ENCODE measurements around the gene INSM1.

Gene INSM1, protein sequence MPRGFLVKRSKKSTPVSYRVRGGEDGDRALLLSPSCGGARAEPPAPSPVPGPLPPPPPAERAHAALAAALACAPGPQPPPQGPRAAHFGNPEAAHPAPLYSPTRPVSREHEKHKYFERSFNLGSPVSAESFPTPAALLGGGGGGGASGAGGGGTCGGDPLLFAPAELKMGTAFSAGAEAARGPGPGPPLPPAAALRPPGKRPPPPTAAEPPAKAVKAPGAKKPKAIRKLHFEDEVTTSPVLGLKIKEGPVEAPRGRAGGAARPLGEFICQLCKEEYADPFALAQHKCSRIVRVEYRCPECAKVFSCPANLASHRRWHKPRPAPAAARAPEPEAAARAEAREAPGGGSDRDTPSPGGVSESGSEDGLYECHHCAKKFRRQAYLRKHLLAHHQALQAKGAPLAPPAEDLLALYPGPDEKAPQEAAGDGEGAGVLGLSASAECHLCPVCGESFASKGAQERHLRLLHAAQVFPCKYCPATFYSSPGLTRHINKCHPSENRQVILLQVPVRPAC

GRCh38 chr20:20367575-20368417 lies at the start of gene INSM1:
Gene INSM1 (plus strand): TSS chr20:20368104. CDS start chr20:20368268, 164 bp downstream.
- in situ Hi-C loops (cut with HindIII; ENCODE audit: low sequenced_read_pairs), result loop anchor here (25.0 kb wide), 1 partner anchor 195 kb away; no protein-coding TSS in a partner anchor
- H3K4me3 ChIP-seq (ENCODE audit: low read depth, low read length), result no peak within 1 kb of the TSS
- no peak for DNase-seq (ENCODE audit: low read depth)
- TF ChIP-seq CTCF (IDR thresholded peaks at IDR 0.05; ENCODE audit: low read depth, low read length, missing control alignments), result no peak

GRCh38 chr20:20318365-20319161 lies 49.3 kb upstream of the INSM1 start:
- in situ Hi-C loops (cut with HindIII; ENCODE audit: low sequenced_read_pairs), result no loop called here
- no peak for TF ChIP-seq CTCF (IDR thresholded peaks at IDR 0.05; ENCODE audit: low read depth, low read length, missing control alignments)
- DNase-seq (ENCODE audit: low read depth), result no peak
- no peak overlapping the region for H3K4me3 ChIP-seq (ENCODE audit: low read depth, low read length)

GRCh38 chr20:20321134-20321533 lies 46.8 kb upstream of the INSM1 start:
- in situ Hi-C loops (cut with HindIII; ENCODE audit: low sequenced_read_pairs), result no loop called here
- no peak for DNase-seq (ENCODE audit: low read depth)
- TF ChIP-seq CTCF (IDR thresholded peaks at IDR 0.05; ENCODE audit: low read depth, low read length, missing control alignments), result no peak
- H3K4me3 ChIP-seq (ENCODE audit: low read depth, low read length), result no peak overlapping the region

GRCh38 chr20:20321917-20322316 lies 46.0 kb upstream of the INSM1 start:
- no peak for DNase-seq (ENCODE audit: low read depth)
- no peak overlapping the region for H3K4me3 ChIP-seq (ENCODE audit: low read depth, low read length)
- TF ChIP-seq CTCF (IDR thresholded peaks at IDR 0.05; ENCODE audit: low read depth, low read length, missing control alignments), result no peak
- in situ Hi-C loops (cut with HindIII; ENCODE audit: low sequenced_read_pairs), result no loop called here

GRCh38 chr20:20322912-20323311 lies 45.0 kb upstream of the INSM1 start:
- in situ Hi-C loops (cut with HindIII; ENCODE audit: low sequenced_read_pairs), result no loop called here
- no peak for DNase-seq (ENCODE audit: low read depth)
- H3K4me3 ChIP-seq (ENCODE audit: low read depth, low read length), result no peak overlapping the region
- no peak for TF ChIP-seq CTCF (IDR thresholded peaks at IDR 0.05; ENCODE audit: low read depth, low read length, missing control alignments)

DNA sequence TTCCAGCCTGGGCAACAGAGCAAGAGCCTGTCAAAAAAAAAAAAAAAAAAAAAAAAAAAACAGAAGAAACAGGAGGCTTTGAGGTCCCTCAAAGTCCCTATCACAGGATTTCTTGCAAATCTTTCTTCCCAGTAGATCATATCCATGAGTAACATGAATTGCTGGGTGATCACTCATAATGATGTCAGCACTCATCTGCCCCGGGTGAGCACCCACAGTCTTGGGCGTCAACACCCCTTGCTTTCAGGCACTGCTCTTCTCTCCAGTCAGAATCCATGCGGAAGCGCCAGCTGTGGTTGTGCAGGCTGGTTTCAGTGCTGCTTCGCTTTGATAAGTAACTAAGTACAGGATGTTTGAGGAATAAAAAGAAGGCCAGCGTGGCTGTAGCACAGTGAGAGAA lies 40.2 kb upstream of the INSM1 start:
- in situ Hi-C loops (cut with HindIII; ENCODE audit: low sequenced_read_pairs), result no loop called here
- DNase-seq (ENCODE audit: low read depth), result no peak
- no peak for TF ChIP-seq CTCF (IDR thresholded peaks at IDR 0.05; ENCODE audit: low read depth, low read length, missing control alignments)
- no peak overlapping the region for H3K4me3 ChIP-seq (ENCODE audit: low read depth, low read length)
